Ovary (tissue), 9 donors: ENCODE measurements around the gene PINLYP. TPM values are rescaled to one million over a fixed set of nuclear protein-coding genes. Genes with fewer than 3 reads are reported as not detected.

ENCODE experiments used
- DNase-seq, 5 donors: peaks; one replicate each; pipeline ENCODE4 v3.0.0-alpha.2; 2019 to 2020
- H3K27ac ChIP-seq, 2 donors: fragments of 200-600 bp; one replicate each; pipeline versions ENCODE4 v1.5.1 to v1.8.0; 2019 to 2022
- H3K27me3 ChIP-seq: fragments of 200-600 bp; one replicate; pipeline ENCODE4 v1.8.0; 2022
- H3K36me3 ChIP-seq: fragments of 200-600 bp; sonication (generic); one replicate; pipeline ENCODE4 v1.5.1; 2019
- H3K4me1 ChIP-seq: one replicate; pipeline ENCODE4 v1.8.1; 2013; ENCODE audit warnings: mild to moderate bottlenecking, moderate library complexity; ENCODE audit not compliant: insufficient read depth
- H3K4me3 ChIP-seq: fragments of 200-600 bp; sonication (generic); one replicate; pipeline ENCODE4 v1.5.1; 2017
- H3K9me3 ChIP-seq, 2 donors: fragments of 200-600 bp in 1 of 2; sonication (generic) in 1 of 2; one replicate each; pipeline versions ENCODE4 v1.5.1 to v1.8.1; 2013 to 2019; ENCODE audit warnings: mild to moderate bottlenecking in 1 of 2, moderate library complexity in 1 of 2
- CTCF ChIP-seq, 3 donors: fragments of 450-650 bp in 2 of 3; fragments of 200-600 bp in 1 of 3; IDR thresholded peaks; one replicate each; pipeline versions ENCODE4 v1.5.1 to v1.8.0; 2016 to 2022; ENCODE audit warnings: antibody characterized with exemption in 3 of 3, mild to moderate bottlenecking in 1 of 3
- EP300 ChIP-seq: sonication (generic); formaldehyde crosslinking; IDR thresholded peaks from one replicate; pipeline ENCODE4 v1.6.1; 2017; ENCODE audit warnings: antibody characterized with exemption
- POLR2A ChIP-seq: fragments of 450-650 bp; IDR thresholded peaks from one replicate; pipeline ENCODE4 v1.6.1; 2017; ENCODE audit warnings: antibody characterized with exemption, mild to moderate bottlenecking, moderate library complexity
- WGBS, 3 donors: extraction: QIAGEN DNeasy Blood & Tissue Kit in 1 of 3; methylation state at CpG; one replicate each; pipeline versions ENCODE4 v1.1.5 to v1.1.7; 2013 to 2017; 5-methylcytosine and 5-hydroxymethylcytosine counted together
- intact Hi-C, 4 donors: fragments of 100-400 bp; cut with DNase I; formaldehyde crosslinking; loops; one replicate each; pipeline versions ENCODE4 v1.11.0 to v1.15.1; 2022 to 2023
- polyA plus RNA-seq, 2 donors: library from polyadenylated mRNA; stranded (reverse); fragments of 200-250 nt in 1 of 2; fragments of 350-450 nt in 1 of 2; fragmentation: Illumina TruSeq in 1 of 2; extraction: RNeasy Lipid Tissue Mini Kit (QIAGEN cat#74804) in 1 of 2; gene quantifications; one replicate each; pipeline ENCODE4 v1.2.3, GENCODE V29; 2013 to 2014
- total RNA-seq, 7 donors: library from RNA; depleted of rRNA in 2 of 7; stranded (reverse); fragments of >200 nt in 2 of 7; fragmentation: NEBNext Ultra II Directional in 3 of 7; extraction: Animal tissue kit (Norgen Biotek cat#: 25700) in 3 of 7; gene quantifications; one replicate each; pipeline versions ENCODE4 v1.1.0 to v1.2.4, GENCODE V29; 2016 to 2023
- donor health status: DM: no; HTN: no; CAD: no; lungs with moderate emphysema.
- donor health status: DM: no; HTN: no; CAD: no.
- donor health status: Bipolar disorder and iron deficiency.
- donor health status: DM: yes; HTN: yes; CAD: no.
- donor health status: DM: no; HTN: no; CAD: no.
- donor health status: DM: yes; HTN: yes; CAD: no.

The PINLYP gene
- total and polyA plus RNA-seq, 9 donors, result 10.6 to 29.9 (median 18.0) TPM

- H3K9me3 ChIP-seq, result no peaks in the 10 kb centered on the region
- H3K36me3 ChIP-seq, result no peaks in the 10 kb centered on the region
- peaks cover 5% of the 10 kb centered on the region for H3K4me1 ChIP-seq
- H3K27ac ChIP-seq, result no peak overlapping the region
- TF ChIP-seq CTCF (IDR thresholded peaks at IDR 0.05) (no peak), POLR2A (no peak), EP300 (no peak)
- WGBS, 3 donors, result 54 to 90% (median 73%) methylated on average over 1 of the region's 1 CpG
- no peak for DNase-seq
- no peak overlapping the region for H3K4me3 ChIP-seq
- intact Hi-C loops, result no loop called here
- H3K27me3 ChIP-seq, result no peaks in the 10 kb centered on the region
These were observed 47.4 kb downstream of the PINLYP start for GRCh38 chr19:43622956-43623355.

GRCh38 chr19:43623889-43624670, 48.5 kb downstream of the PINLYP start:
- H3K4me3 ChIP-seq, result no peak overlapping the region
- H3K9me3 ChIP-seq, result no peaks in the 10 kb centered on the region
- intact Hi-C loops, result no loop called here
- no peaks in the 10 kb centered on the region for H3K27me3 ChIP-seq
- TF ChIP-seq CTCF (IDR thresholded peaks at IDR 0.05), result no peak
- 87 to 89% (median 88%) methylated on average over 35 of the region's 35 CpGs for WGBS, 3 donors
- H3K4me1 ChIP-seq, result peaks cover 1% of the 10 kb centered on the region
- no peak overlapping the region for H3K27ac ChIP-seq
- DNase-seq, result peak in 1 of 5 donors; percentile 34
- no peaks in the 10 kb centered on the region for H3K36me3 ChIP-seq

- Histone ChIP-seq H3K9me3 (no peaks in the 10 kb centered on the region), H3K36me3 (no peaks in the 10 kb centered on the region), H3K27ac (no peak overlapping the region), H3K27me3 (no peaks in the 10 kb centered on the region), H3K4me1 (peaks cover 1% of the 10 kb centered on the region), H3K4me3 (no peak overlapping the region)
- 32 to 39% (median 33%) methylated on average over 30 of the region's 30 CpGs for WGBS, 3 donors
- intact Hi-C loops, result no loop called here
- peak in 3 of 5 donors; percentile 44 to 65 (median 53) for DNase-seq
- no peak for TF ChIP-seq POLR2A
- no peak for TF ChIP-seq EP300
- TF ChIP-seq CTCF (IDR thresholded peaks at IDR 0.05), result no peak
These were observed 49.3 kb downstream of the PINLYP start for GRCh38 chr19:43624933-43625332.

- peak in 2 of 5 donors; percentile 29 to 49 for DNase-seq
- TF ChIP-seq EP300 (no peak), POLR2A (no peak), CTCF (IDR thresholded peaks at IDR 0.05) (no peak)
- intact Hi-C loops, result no loop called here
- Histone ChIP-seq H3K4me3 (no peak overlapping the region), H3K27me3 (no peaks in the 10 kb centered on the region), H3K4me1 (no peaks in the 10 kb centered on the region), H3K27ac (no peak overlapping the region), H3K9me3 (no peaks in the 10 kb centered on the region), H3K36me3 (no peaks in the 10 kb centered on the region)
- 75 to 83% (median 81%) methylated on average over 28 to 32 of the region's 32 CpGs for WGBS, 3 donors
These were observed 50.4 kb downstream of the PINLYP start for GRCh38 chr19:43625918-43626579.
